ENCODE data around the gene DBR1.

DNA sequence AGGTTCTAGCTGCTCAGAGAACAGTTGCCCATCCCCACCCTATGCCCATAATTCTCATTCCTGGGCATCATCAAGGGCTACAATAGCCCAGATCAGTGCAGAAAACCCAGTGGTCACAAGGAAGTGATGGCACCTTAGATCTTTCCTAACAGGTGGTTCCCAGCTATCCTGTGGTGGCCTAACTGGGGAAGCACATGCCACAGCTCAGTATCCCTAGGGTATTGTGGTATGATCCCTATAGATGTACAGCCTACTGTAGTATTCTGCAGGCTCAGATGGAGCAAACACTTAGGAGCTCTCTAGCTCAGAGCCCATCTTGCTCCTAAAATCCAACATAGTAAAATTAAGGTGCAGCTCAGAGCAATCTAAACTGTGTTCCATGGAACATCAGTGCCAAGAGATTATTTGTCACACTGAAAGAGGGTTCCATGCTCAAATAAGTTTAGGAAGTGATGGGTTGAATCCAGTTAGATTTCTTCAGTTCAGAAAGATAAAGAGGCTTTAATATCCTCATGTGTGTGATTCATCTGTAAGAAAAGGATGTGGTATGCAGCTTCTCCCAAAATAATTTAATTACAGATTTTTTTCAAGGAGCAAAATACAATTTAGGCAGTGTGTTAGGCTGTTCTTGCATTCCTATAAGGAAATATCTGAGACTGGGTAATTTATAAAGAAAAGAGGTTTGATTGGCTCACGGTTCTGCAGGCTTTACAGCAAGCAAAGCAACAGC, 46.9 kb downstream of the DBR1 start:
- TF ChIP-seq, protein P1, sequence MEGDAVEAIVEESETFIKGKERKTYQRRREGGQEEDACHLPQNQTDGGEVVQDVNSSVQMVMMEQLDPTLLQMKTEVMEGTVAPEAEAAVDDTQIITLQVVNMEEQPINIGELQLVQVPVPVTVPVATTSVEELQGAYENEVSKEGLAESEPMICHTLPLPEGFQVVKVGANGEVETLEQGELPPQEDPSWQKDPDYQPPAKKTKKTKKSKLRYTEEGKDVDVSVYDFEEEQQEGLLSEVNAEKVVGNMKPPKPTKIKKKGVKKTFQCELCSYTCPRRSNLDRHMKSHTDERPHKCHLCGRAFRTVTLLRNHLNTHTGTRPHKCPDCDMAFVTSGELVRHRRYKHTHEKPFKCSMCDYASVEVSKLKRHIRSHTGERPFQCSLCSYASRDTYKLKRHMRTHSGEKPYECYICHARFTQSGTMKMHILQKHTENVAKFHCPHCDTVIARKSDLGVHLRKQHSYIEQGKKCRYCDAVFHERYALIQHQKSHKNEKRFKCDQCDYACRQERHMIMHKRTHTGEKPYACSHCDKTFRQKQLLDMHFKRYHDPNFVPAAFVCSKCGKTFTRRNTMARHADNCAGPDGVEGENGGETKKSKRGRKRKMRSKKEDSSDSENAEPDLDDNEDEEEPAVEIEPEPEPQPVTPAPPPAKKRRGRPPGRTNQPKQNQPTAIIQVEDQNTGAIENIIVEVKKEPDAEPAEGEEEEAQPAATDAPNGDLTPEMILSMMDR (IDR thresholded peaks at IDR 0.05), result no peak
- no peak for TF ChIP-seq POLR2A (IDR thresholded peaks at IDR 0.05)
- no peak for TF ChIP-seq POLR2AphosphoS5 (IDR thresholded peaks at IDR 0.05)
